ENCODE data around the gene NBAS.

DNA sequence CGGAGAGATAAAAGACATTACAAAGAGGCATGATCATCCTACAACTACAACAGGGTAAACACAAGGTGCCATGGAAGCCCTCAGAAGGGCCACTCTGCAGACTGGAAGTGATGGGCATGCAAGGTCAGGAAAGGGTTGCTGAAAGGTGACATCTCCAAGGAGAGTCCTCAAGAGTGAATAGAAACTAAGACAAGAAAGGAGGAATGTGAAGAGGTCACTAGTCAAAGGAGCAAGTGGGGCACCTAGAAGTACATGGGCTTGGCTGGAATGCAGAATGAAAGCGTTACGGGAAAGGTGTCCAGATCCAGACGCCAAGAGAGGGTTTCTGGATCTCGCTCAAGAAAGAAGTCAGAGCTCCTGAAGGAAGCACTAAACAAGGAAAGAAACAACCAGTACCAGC is 314.3 kb downstream of the NBAS start:
- TF ChIP-seq, protein P1, sequence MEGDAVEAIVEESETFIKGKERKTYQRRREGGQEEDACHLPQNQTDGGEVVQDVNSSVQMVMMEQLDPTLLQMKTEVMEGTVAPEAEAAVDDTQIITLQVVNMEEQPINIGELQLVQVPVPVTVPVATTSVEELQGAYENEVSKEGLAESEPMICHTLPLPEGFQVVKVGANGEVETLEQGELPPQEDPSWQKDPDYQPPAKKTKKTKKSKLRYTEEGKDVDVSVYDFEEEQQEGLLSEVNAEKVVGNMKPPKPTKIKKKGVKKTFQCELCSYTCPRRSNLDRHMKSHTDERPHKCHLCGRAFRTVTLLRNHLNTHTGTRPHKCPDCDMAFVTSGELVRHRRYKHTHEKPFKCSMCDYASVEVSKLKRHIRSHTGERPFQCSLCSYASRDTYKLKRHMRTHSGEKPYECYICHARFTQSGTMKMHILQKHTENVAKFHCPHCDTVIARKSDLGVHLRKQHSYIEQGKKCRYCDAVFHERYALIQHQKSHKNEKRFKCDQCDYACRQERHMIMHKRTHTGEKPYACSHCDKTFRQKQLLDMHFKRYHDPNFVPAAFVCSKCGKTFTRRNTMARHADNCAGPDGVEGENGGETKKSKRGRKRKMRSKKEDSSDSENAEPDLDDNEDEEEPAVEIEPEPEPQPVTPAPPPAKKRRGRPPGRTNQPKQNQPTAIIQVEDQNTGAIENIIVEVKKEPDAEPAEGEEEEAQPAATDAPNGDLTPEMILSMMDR (CRISPR knock-in tag; IDR thresholded peaks at IDR 0.05), result no peak
- no peak for TF ChIP-seq ARNTL (CRISPR knock-in tag; IDR thresholded peaks at IDR 0.05)
- TF ChIP-seq SAFB2 (CRISPR knock-in tag; IDR thresholded peaks at IDR 0.05; ENCODE audit: borderline replicate concordance, low read depth), result no peak
- TF ChIP-seq CHCHD3 (CRISPR knock-in tag; IDR thresholded peaks at IDR 0.05), result no peak
- no peak for TF ChIP-seq YY1 (IDR thresholded peaks at IDR 0.05; ENCODE audit: insufficient read depth, insufficient replicate concordance, low read depth, low read length)
- no peak for TF ChIP-seq POGK (CRISPR knock-in tag; conservative IDR thresholded peaks at IDR 0.05)
- TF ChIP-seq GTF2F1 (IDR thresholded peaks at IDR 0.05; ENCODE audit: low read length), result no peak

Measured in HepG2 (cell line).